Measurements from ENCODE around the gene C3orf33. TPM values are rescaled to one million over a fixed set of nuclear protein-coding genes. Genes with fewer than 3 reads are reported as not detected.
A peak's percentile ranks its signal among the peaks of the same experiment; 100 is the strongest.

C3orf33 gene
- total and polyA plus RNA-seq, 2 of the 13 experiments (the other 11 are each of a cell fraction or from before 2014, with no cell fraction given): 9.2 to 12.6 TPM

GRCh38 chr3:155805802-155806618 lies at the start of gene C3orf33 (continued):
- peak; percentile 79; the same call in 1 of the 2 replicates for TF ChIP-seq MTERF4 (CRISPR knock-in tag; IDR thresholded peaks at IDR 0.05)
- TF ChIP-seq KMT2B (CRISPR knock-in tag; IDR thresholded peaks at IDR 0.05): peak; percentile 73
- peak; percentile 92 for TF ChIP-seq ZNF687 (CRISPR knock-in tag; IDR thresholded peaks at IDR 0.05)
- TF ChIP-seq ZNF431 (CRISPR knock-in tag; IDR thresholded peaks at IDR 0.05; ENCODE audit: borderline replicate concordance, low read depth): no peak
- TF ChIP-seq ZNF83 (CRISPR knock-in tag; IDR thresholded peaks at IDR 0.05; ENCODE audit: borderline replicate concordance): no peak; the same call in 1 of the 2 replicates
- 0 out of 2 replicates have a peak, but pooled peaks have one; percentile 8 for TF ChIP-seq ATF3 (CRISPR knock-in tag; IDR thresholded peaks at IDR 0.05)
- TF ChIP-seq RCOR2 (CRISPR knock-in tag; IDR thresholded peaks at IDR 0.05): 0 out of 2 replicates have a peak, but pooled peaks have one; percentile 9
- TF ChIP-seq FOSL2 (CRISPR knock-in tag; IDR thresholded peaks at IDR 0.05): no peak
- TF ChIP-seq ZNF512B (CRISPR knock-in tag; IDR thresholded peaks at IDR 0.05; ENCODE audit: borderline replicate concordance): peak; percentile 76; the same call in 1 of the 2 replicates
- no peak; the same call in 1 of the 2 replicates for TF ChIP-seq CHD2 (IDR thresholded peaks at IDR 0.05; ENCODE audit: low read depth, low read length)
- TF ChIP-seq ZFAT (CRISPR knock-in tag; conservative IDR thresholded peaks at IDR 0.05): no peak
- no peak for TF ChIP-seq HNRNPUL1 (IDR thresholded peaks at IDR 0.05; ENCODE audit: low read depth, low read length)
- TF ChIP-seq MXD3 (CRISPR knock-in tag; IDR thresholded peaks at IDR 0.05): no peak; the same call in 1 of the 2 replicates
- TF ChIP-seq NCOA2 (CRISPR knock-in tag; IDR thresholded peaks at IDR 0.05): no peak
- TF ChIP-seq RFXANK (CRISPR knock-in tag; IDR thresholded peaks at IDR 0.05): no peak
- 0 out of 2 replicates have a peak, but pooled peaks have one; percentile 37 for TF ChIP-seq MAZ (IDR thresholded peaks at IDR 0.05; ENCODE audit: borderline replicate concordance, low read depth, low read length)
- TF ChIP-seq MAZ (CRISPR knock-in tag; IDR thresholded peaks at IDR 0.05; ENCODE audit: low read depth): peak; percentile 82; the same call in 1 of the 2 replicates
- TF ChIP-seq PRPF4 (IDR thresholded peaks at IDR 0.05; ENCODE audit: low read depth, low read length, poor library complexity, severe bottlenecking): no peak
- peak; percentile 74 for TF ChIP-seq ZSCAN20 (CRISPR knock-in tag; IDR thresholded peaks at IDR 0.05; ENCODE audit: borderline replicate concordance)
- TF ChIP-seq ZNF749 (CRISPR knock-in tag; IDR thresholded peaks at IDR 0.05; ENCODE audit: borderline replicate concordance): peak; percentile 35; the same call in 1 of the 2 replicates

Data from HepG2 (cell line).